Thyroid gland (tissue), 4 donors: ENCODE measurements around the gene WDR19.

Experiments
- CTCF ChIP-seq, 6 experiments: fragments of 200-600 bp in 3 of 6; fragments of 450-650 bp in 3 of 6; sonication (generic) in 3 of 6; IDR thresholded peaks; one replicate each; pipeline ENCODE4 v1.5.1; 2016 to 2019; ENCODE audit warnings: antibody characterized with exemption in 6 of 6, mild to moderate bottlenecking in 2 of 6, inconsistent platforms in 1 of 6, moderate library complexity in 1 of 6
- POLR2A ChIP-seq, 2 donors: fragments of 450-650 bp; IDR thresholded peaks; one replicate each; pipeline ENCODE4 v1.6.1; 2017; ENCODE audit warnings: antibody characterized with exemption in 2 of 2, mild to moderate bottlenecking in 2 of 2, moderate library complexity in 1 of 2

GRCh38 chr4:39154009-39154408, 28.3 kb upstream of the WDR19 start:
- TF ChIP-seq POLR2A (IDR thresholded peaks at IDR 0.05) = no peak
- no peak for TF ChIP-seq CTCF (IDR thresholded peaks at IDR 0.05)
